Measurements from ENCODE around the gene ADGRL3. TPM values are rescaled to one million over a fixed set of nuclear protein-coding genes. Genes with fewer than 3 reads are reported as not detected.

ADGRL3 gene
- total RNA-seq, 4 donors from 2014 or later = 2.2 to 10.0 (median 4.6) TPM

DNA sequence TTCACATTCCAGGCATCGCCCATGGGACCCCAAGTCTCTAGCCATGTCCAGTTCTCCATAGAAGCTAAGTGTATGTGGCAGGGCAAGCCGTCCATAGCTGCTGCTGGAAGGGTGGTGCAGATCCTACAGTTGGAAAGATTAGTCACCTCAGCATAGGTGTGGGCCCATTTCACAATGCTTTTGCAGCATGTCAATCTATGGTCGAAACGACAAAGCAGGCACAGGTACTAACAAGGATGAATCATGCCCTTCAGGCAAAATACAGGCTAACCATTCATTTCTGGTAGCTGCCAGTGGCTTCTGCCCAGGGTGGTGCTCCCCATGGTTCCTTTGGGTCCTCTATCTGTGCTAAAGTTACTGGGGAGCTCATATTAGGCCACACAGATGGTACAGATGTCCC lies 225.2 kb downstream of the ADGRL3 start:
- no peak overlapping the region for H3K4me3 ChIP-seq
- no peak for DNase-seq
- H3K27me3 ChIP-seq = no peaks in the 10 kb centered on the region
- intact Hi-C loops (cut with DNase I; ENCODE audit: low total_unique reads) = loop anchor here (10.0 kb wide), 1 partner anchor 121 kb away; no protein-coding TSS in a partner anchor
- TF ChIP-seq POLR2AphosphoS5 (IDR thresholded peaks at IDR 0.05) (no peak), EP300 (IDR thresholded peaks at IDR 0.05; ENCODE audit: low read depth) (no peak), POLR2A (IDR thresholded peaks at IDR 0.05) (no peak)
- TF ChIP-seq, protein P1, sequence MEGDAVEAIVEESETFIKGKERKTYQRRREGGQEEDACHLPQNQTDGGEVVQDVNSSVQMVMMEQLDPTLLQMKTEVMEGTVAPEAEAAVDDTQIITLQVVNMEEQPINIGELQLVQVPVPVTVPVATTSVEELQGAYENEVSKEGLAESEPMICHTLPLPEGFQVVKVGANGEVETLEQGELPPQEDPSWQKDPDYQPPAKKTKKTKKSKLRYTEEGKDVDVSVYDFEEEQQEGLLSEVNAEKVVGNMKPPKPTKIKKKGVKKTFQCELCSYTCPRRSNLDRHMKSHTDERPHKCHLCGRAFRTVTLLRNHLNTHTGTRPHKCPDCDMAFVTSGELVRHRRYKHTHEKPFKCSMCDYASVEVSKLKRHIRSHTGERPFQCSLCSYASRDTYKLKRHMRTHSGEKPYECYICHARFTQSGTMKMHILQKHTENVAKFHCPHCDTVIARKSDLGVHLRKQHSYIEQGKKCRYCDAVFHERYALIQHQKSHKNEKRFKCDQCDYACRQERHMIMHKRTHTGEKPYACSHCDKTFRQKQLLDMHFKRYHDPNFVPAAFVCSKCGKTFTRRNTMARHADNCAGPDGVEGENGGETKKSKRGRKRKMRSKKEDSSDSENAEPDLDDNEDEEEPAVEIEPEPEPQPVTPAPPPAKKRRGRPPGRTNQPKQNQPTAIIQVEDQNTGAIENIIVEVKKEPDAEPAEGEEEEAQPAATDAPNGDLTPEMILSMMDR (IDR thresholded peaks at IDR 0.05) = no peak
- WGBS, 2 donors (ENCODE audit: low coverage in 1 of 2) = 87% methylated on average over 4 of the region's 4 CpGs; no CpG with 5 or more reads in 1 of the 2 donors
- in situ Hi-C loops (cut with MboI; ENCODE audit: low pct_ligation_motif_present in 1 of 4, low pct_unique_long_range_greater_than_20kb in 1 of 4, low sequenced_read_pairs in 3 of 4) = no loop called here
- H3K27ac ChIP-seq = no peak overlapping the region
- no peaks in the 10 kb centered on the region for H3K9me3 ChIP-seq
- no peaks in the 10 kb centered on the region for H3K36me3 ChIP-seq
- no peaks in the 10 kb centered on the region for H3K4me1 ChIP-seq

DNA sequence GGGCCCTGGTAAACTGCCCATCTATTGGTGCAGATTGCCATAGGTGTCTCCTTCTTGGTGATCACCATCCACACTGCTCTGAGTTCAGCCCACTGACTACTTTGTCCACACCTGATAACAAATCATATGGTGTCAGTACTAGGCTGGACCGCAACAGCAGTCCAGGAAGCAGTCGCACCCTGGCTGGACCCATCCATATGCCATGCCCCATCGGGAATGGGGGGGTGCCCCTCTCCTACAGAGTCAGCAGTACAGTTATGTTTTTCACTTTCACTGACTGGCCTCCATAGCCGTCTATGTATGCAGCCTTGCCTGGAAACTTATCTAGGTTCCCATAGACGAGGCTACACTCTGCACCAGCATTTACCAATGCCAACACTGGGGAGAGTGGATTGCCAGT lies 226.1 kb downstream of the ADGRL3 start:
- Histone ChIP-seq H3K4me1 (no peaks in the 10 kb centered on the region), H3K9me3 (no peaks in the 10 kb centered on the region), H3K4me3 (no peak overlapping the region), H3K27me3 (no peaks in the 10 kb centered on the region), H3K27ac (no peak overlapping the region), H3K36me3 (no peaks in the 10 kb centered on the region)
- intact Hi-C loops (cut with DNase I; ENCODE audit: low total_unique reads) = loop anchor here (10.0 kb wide), 1 partner anchor 121 kb away; no protein-coding TSS in a partner anchor
- in situ Hi-C loops (cut with MboI; ENCODE audit: low pct_ligation_motif_present in 1 of 4, low pct_unique_long_range_greater_than_20kb in 1 of 4, low sequenced_read_pairs in 3 of 4) = no loop called here
- TF ChIP-seq POLR2AphosphoS5 (IDR thresholded peaks at IDR 0.05) = no peak
- TF ChIP-seq POLR2A (IDR thresholded peaks at IDR 0.05) = no peak
- TF ChIP-seq, protein P1 (IDR thresholded peaks at IDR 0.05) = no peak
- DNase-seq = no peak
- 84 to 100% methylated on average over 3 to 5 of the region's 5 CpGs for WGBS, 2 donors (ENCODE audit: low coverage in 1 of 2)

DNA sequence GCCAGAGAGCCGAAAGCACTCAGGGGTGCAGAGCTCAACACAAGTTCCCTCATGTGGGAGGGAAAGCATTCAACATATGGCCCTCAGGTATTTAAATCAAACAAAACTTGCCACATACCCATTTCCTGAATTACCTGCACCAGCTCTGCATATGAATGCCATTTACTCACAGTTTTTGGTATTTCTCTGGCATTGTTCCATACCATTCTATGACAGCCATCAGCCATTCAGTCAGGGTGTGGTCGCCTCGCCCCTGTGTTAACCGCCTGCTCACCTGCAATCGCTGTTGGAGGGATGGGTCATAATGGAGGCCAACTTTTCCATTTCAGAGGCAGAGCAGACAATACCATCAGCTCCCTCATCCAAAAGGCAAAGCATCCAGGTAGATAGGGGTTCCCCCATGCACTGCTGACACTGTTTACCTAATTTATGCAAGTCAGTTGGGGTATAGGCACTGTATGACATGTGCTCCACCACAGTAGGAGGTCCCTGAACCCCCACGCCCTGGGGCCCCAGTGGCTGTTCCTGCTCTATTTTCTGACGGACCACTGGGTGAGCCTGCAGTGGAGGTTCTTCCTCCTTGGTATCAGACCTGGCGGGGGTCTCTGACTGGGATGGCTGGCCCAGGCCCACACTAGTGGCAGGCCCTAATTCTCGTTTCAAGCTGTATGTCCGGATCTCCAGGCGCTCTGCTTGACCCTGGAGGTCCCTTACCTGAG lies 227.1 kb downstream of the ADGRL3 start:
- H3K27ac ChIP-seq = no peak overlapping the region
- in situ Hi-C loops (cut with MboI; ENCODE audit: low pct_ligation_motif_present in 1 of 4, low pct_unique_long_range_greater_than_20kb in 1 of 4, low sequenced_read_pairs in 3 of 4) = no loop called here
- DNase-seq = no peak
- WGBS, 2 donors (ENCODE audit: low coverage in 1 of 2) = 81% methylated on average over 11 of the region's 11 CpGs; no CpG with 5 or more reads in 1 of the 2 donors
- intact Hi-C loops (cut with DNase I; ENCODE audit: low total_unique reads) = loop anchor here (10.0 kb wide), 1 partner anchor 122 kb away; no protein-coding TSS in a partner anchor
- H3K4me3 ChIP-seq = no peak overlapping the region
- no peak for TF ChIP-seq EP300 (IDR thresholded peaks at IDR 0.05; ENCODE audit: low read depth)
- TF ChIP-seq POLR2AphosphoS5 (IDR thresholded peaks at IDR 0.05) = no peak
- TF ChIP-seq, protein P1 (IDR thresholded peaks at IDR 0.05) = no peak
- TF ChIP-seq POLR2A (IDR thresholded peaks at IDR 0.05) = no peak
- H3K36me3 ChIP-seq = no peaks in the 10 kb centered on the region
- H3K27me3 ChIP-seq = no peaks in the 10 kb centered on the region
- no peaks in the 10 kb centered on the region for H3K9me3 ChIP-seq
- no peaks in the 10 kb centered on the region for H3K4me1 ChIP-seq

DNA sequence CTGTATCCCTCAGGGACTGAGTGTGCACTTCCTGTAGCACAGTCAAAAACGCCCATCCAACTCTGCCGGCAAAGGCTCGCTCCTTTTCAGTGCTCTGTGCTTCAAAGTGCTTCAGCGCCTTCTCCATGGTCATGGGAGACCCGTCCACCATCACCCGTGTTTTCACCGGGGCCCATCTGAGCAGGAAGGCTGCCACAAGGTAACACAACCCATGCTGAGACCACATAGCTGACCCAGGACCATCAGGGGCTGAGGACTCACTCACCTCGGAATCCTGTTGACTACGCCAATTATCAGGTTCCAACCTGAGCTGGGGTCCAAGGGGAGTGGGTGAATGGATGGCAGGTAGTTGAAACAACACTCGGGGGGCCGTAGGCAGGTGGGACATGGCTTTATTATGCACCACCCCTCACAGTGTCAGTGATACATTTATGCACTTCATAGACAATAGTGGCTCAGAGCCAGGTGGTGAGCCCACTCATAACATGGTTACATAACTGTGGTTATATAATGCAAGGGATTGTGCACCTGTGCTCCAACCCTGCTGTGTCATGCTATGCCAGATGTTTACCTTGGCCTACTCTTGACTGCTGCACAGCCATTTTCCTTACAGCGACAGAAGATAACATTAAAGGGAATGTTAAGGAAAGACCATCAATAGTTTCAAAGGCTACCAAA lies 227.8 kb downstream of the ADGRL3 start:
- WGBS, 2 donors (ENCODE audit: low coverage in 1 of 2) = 87% methylated on average over 12 of the region's 12 CpGs; no CpG with 5 or more reads in 1 of the 2 donors
- Histone ChIP-seq H3K27ac (no peak overlapping the region), H3K9me3 (no peaks in the 10 kb centered on the region), H3K4me1 (no peaks in the 10 kb centered on the region), H3K27me3 (no peaks in the 10 kb centered on the region), H3K36me3 (no peaks in the 10 kb centered on the region), H3K4me3 (no peak overlapping the region)
- no peak for DNase-seq
- TF ChIP-seq POLR2AphosphoS5 (IDR thresholded peaks at IDR 0.05) (no peak), POLR2A (IDR thresholded peaks at IDR 0.05) (no peak)
- TF ChIP-seq, protein P1 (IDR thresholded peaks at IDR 0.05) = no peak
- in situ Hi-C loops (cut with MboI; ENCODE audit: low pct_ligation_motif_present in 1 of 4, low pct_unique_long_range_greater_than_20kb in 1 of 4, low sequenced_read_pairs in 3 of 4) = no loop called here
- intact Hi-C loops (cut with DNase I; ENCODE audit: low total_unique reads) = loop anchor here (10.0 kb wide), 1 partner anchor 123 kb away; no protein-coding TSS in a partner anchor

Measured in transverse colon (tissue), 4 donors.